ENCODE measurements around the gene C10orf67.
"Not testable (repeated sequence)": the region's sequence is repeated elsewhere in the genome, so short reads cannot be mapped to it uniquely, and the experiment has no call there.

Gene C10orf67

DNA sequence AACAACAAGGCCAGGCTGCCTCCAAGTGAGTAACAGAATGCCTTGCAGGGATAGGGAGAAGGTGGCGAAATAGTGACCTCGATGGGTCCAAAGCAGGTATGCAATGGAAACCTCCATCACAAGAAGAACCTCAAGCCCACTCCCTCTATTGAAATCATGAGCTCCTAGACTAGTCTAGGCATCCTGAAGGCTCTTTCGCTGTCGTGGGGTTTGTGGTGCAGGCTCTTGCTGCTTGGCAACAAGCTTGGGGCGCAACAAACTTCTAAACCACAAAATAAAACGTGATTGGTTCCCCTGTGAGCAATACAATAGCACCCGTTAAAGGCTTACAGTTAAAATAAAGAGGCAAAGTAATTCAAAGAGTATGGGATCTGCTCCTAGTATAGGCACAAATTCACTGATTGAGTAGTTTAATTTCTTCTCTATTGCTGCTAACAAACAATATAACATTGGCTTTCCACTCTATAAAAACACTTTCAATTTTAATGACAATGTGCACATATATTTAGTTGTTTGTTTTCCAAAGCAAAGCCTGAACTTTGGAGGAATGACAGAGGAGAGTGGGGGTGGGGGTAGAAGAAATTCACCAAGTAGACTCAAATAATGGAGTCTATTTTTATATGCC, 64.1 kb downstream of the C10orf67 start:
- no peaks in the 10 kb centered on the region for H3K27me3 ChIP-seq (ENCODE audit: control insufficient read depth in 1 of 2, insufficient read depth in 2 of 2, low read length in 2 of 2)

GRCh38 chr10:23275355-23275754, 69.2 kb downstream of the C10orf67 start:
- H3K4me1 ChIP-seq (ENCODE audit: control insufficient read depth in 1 of 2, insufficient read depth in 2 of 2, low read length in 2 of 2) = no peaks in the 10 kb centered on the region
- no peak overlapping the region for H3K27ac ChIP-seq (ENCODE audit: low read depth, low read length)
- H3K9ac ChIP-seq (ENCODE audit: low read depth in 1 of 2, low read length in 2 of 2) = no peak overlapping the region
- H3K4me3 ChIP-seq (ENCODE audit: low read depth in 1 of 2, low read length in 2 of 2) = no peak overlapping the region
- peaks cover 6 to 10% of the 10 kb centered on the region in 2 donors for H3K9me3 ChIP-seq (ENCODE audit: control insufficient read depth in 1 of 2, low read length in 2 of 2)
- no peaks in the 10 kb centered on the region for H3K36me3 ChIP-seq (ENCODE audit: control insufficient read depth in 1 of 2, insufficient read depth in 2 of 2, low read length in 2 of 2)
- H3K27me3 ChIP-seq (ENCODE audit: control insufficient read depth in 1 of 2, insufficient read depth in 2 of 2, low read length in 2 of 2) = no peaks in the 10 kb centered on the region

More for the DNA sequence above, 64.1 kb downstream of the C10orf67 start:
- Histone ChIP-seq H3K4me1 (ENCODE audit: control insufficient read depth in 1 of 2, insufficient read depth in 2 of 2, low read length in 2 of 2) (no peaks in the 10 kb centered on the region), H3K27ac (ENCODE audit: low read depth, low read length) (no peak overlapping the region), H3K4me3 (ENCODE audit: low read depth in 1 of 2, low read length in 2 of 2) (no peak overlapping the region), H3K36me3 (ENCODE audit: control insufficient read depth in 1 of 2, insufficient read depth in 2 of 2, low read length in 2 of 2) (no peaks in the 10 kb centered on the region), H3K9ac (ENCODE audit: low read depth in 1 of 2, low read length in 2 of 2) (no peak overlapping the region), H3K9me3 (ENCODE audit: control insufficient read depth in 1 of 2, low read length in 2 of 2) (no peaks in the 10 kb centered on the region)

DNA sequence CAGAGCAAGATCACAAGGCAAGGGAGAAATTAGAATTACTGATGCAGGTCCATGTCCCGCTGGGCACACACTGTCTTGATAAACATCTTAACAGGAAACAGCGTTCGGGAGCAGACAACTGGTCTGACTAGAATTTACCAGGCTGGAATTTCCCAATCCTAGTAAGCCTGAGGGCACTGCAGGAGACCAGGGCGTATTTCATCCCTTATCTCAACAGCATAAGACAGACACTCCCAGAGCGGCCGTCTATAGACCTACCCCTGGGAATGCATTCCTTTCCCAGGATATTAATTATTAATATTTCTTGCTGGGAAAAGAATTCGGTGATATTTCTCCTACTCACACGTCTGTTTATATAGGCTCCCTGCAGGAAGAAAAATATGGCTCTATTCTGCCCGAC, 70.4 kb downstream of the C10orf67 start:
- H3K36me3 ChIP-seq (ENCODE audit: control insufficient read depth in 1 of 2, insufficient read depth in 2 of 2, low read length in 2 of 2); H3K4me1 ChIP-seq (ENCODE audit: control insufficient read depth in 1 of 2, insufficient read depth in 2 of 2, low read length in 2 of 2); H3K27ac ChIP-seq (ENCODE audit: low read depth, low read length); H3K27me3 ChIP-seq (ENCODE audit: control insufficient read depth in 1 of 2, insufficient read depth in 2 of 2, low read length in 2 of 2); H3K9ac ChIP-seq (ENCODE audit: low read depth in 1 of 2, low read length in 2 of 2); H3K4me3 ChIP-seq (ENCODE audit: low read depth in 1 of 2, low read length in 2 of 2): not testable (repeated sequence)
- peaks cover 6 to 10% of the 10 kb centered on the region in 2 donors for H3K9me3 ChIP-seq (ENCODE audit: control insufficient read depth in 1 of 2, low read length in 2 of 2)

DNA sequence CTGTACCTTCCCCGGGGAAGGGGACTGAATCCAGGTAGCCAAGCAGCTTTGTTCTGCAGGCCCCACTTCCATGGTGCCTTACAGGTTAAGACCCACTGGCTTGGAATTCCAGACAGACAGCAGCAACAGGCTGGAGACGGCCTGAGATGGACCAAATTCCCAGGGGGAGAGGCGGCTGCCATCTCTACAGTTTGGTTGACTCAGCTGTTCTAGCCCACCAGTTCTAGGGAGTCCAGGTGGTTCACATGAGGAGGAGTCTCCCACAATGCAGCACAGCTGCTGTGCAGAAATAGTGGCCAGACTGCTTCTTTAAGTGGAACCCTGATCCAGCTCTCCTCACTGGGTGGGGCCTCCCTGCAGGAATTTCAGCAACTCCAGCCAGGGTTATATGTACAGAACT, 74.1 kb downstream of the C10orf67 start:
- H3K36me3 ChIP-seq (ENCODE audit: control insufficient read depth in 1 of 2, insufficient read depth in 2 of 2, low read length in 2 of 2) = no peaks in the 10 kb centered on the region
- H3K9me3 ChIP-seq (ENCODE audit: control insufficient read depth in 1 of 2, low read length in 2 of 2) = peaks cover 6 to 10% of the 10 kb centered on the region in 2 donors
- no peak overlapping the region for H3K4me3 ChIP-seq (ENCODE audit: low read depth in 1 of 2, low read length in 2 of 2)
- no peaks in the 10 kb centered on the region for H3K4me1 ChIP-seq (ENCODE audit: control insufficient read depth in 1 of 2, insufficient read depth in 2 of 2, low read length in 2 of 2)
- no peak overlapping the region for H3K27ac ChIP-seq (ENCODE audit: low read depth, low read length)
- no peak overlapping the region for H3K9ac ChIP-seq (ENCODE audit: low read depth in 1 of 2, low read length in 2 of 2)
- no peaks in the 10 kb centered on the region for H3K27me3 ChIP-seq (ENCODE audit: control insufficient read depth in 1 of 2, insufficient read depth in 2 of 2, low read length in 2 of 2)

DNA sequence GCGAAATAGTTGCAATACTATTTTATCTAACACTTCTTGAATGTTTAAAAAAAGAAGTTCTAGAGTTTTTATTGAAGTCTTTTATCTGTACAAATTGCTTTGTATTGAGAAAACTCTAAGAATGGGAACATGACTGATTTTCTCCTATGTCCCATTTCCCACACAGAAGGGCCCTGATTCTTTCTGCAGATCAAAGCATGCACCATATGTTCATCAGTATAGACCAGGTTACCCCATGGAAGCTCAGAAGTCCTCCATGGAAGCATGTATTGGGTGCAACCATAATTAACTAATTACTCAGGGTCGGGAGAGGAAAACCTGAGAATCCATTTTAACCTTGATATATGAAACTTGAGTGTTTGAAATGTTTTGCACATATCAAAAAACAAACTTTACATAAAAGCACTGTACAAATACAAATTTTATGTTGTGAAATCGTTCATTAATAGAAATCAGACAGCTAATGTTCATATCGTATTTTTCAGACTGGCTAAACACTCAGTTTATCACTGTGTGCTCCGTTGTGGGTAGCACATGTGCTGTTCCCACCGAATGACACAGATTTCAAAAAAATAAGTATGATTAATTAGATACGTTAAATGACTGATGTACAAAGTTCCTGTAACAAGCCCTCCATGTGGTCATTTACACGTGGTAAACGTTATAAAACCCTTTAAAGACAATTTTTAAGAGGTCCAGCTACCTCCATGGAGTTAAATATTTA, 81.0 kb downstream of the C10orf67 start:
- Histone ChIP-seq H3K9me3 (ENCODE audit: control insufficient read depth in 1 of 2, low read length in 2 of 2) (no peaks in the 10 kb centered on the region), H3K36me3 (ENCODE audit: control insufficient read depth in 1 of 2, insufficient read depth in 2 of 2, low read length in 2 of 2) (no peaks in the 10 kb centered on the region), H3K27ac (ENCODE audit: low read depth, low read length) (no peak overlapping the region), H3K4me3 (ENCODE audit: low read depth in 1 of 2, low read length in 2 of 2) (no peak overlapping the region), H3K4me1 (ENCODE audit: control insufficient read depth in 1 of 2, insufficient read depth in 2 of 2, low read length in 2 of 2) (no peaks in the 10 kb centered on the region), H3K9ac (ENCODE audit: low read depth in 1 of 2, low read length in 2 of 2) (no peak overlapping the region), H3K27me3 (ENCODE audit: control insufficient read depth in 1 of 2, insufficient read depth in 2 of 2, low read length in 2 of 2) (no peaks in the 10 kb centered on the region)

DNA sequence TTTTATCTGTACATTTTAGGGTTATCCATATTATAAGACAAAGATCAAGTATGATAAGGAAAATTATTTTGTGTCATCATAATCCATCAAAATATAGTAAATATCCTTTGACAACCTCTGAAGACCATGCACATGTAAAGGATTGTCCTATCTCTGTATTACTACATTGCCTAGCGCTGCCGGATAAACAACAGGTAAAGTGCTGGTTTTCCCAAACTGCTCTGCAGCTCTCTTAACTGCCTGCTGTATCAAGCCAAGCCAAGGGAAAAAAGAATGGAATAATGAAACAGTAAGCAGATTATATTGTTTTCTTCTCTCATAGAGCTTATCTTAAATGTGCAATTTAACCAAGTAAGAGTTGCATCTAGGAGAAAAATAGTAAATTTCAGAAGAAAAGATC, 81.7 kb downstream of the C10orf67 start:
- H3K36me3 ChIP-seq (ENCODE audit: control insufficient read depth in 1 of 2, insufficient read depth in 2 of 2, low read length in 2 of 2) = no peaks in the 10 kb centered on the region
- no peak overlapping the region for H3K27ac ChIP-seq (ENCODE audit: low read depth, low read length)
- no peaks in the 10 kb centered on the region for H3K27me3 ChIP-seq (ENCODE audit: control insufficient read depth in 1 of 2, insufficient read depth in 2 of 2, low read length in 2 of 2)
- H3K9me3 ChIP-seq (ENCODE audit: control insufficient read depth in 1 of 2, low read length in 2 of 2) = no peaks in the 10 kb centered on the region
- no peaks in the 10 kb centered on the region for H3K4me1 ChIP-seq (ENCODE audit: control insufficient read depth in 1 of 2, insufficient read depth in 2 of 2, low read length in 2 of 2)
- H3K4me3 ChIP-seq (ENCODE audit: low read depth in 1 of 2, low read length in 2 of 2) = no peak overlapping the region
- no peak overlapping the region for H3K9ac ChIP-seq (ENCODE audit: low read depth in 1 of 2, low read length in 2 of 2)

DNA sequence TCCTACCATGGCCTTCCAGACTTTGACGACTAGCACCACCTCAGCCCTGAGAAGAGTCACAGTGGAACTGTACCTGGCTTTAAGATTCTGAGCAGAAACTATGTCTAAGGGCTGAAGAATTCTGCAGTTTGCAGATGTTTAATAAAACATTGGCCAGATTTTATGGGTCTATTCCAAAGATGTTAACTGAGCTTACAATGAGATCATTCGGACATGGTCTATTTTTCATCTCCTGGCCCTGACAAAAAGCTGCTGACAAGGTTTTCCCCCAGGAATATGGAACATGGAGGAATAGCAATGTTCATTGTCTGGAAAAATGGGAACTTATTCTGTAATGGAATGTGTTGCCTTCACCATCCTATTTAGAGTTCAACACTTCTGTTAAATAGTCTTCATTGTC, 86.1 kb downstream of the C10orf67 start:
- Histone ChIP-seq H3K27ac (ENCODE audit: low read depth, low read length) (no peak overlapping the region), H3K4me1 (ENCODE audit: control insufficient read depth in 1 of 2, insufficient read depth in 2 of 2, low read length in 2 of 2) (no peaks in the 10 kb centered on the region), H3K4me3 (ENCODE audit: low read depth in 1 of 2, low read length in 2 of 2) (no peak overlapping the region), H3K9ac (ENCODE audit: low read depth in 1 of 2, low read length in 2 of 2) (no peak overlapping the region), H3K27me3 (ENCODE audit: control insufficient read depth in 1 of 2, insufficient read depth in 2 of 2, low read length in 2 of 2) (no peaks in the 10 kb centered on the region), H3K36me3 (ENCODE audit: control insufficient read depth in 1 of 2, insufficient read depth in 2 of 2, low read length in 2 of 2) (no peaks in the 10 kb centered on the region), H3K9me3 (ENCODE audit: control insufficient read depth in 1 of 2, low read length in 2 of 2) (no peaks in the 10 kb centered on the region)

DNA sequence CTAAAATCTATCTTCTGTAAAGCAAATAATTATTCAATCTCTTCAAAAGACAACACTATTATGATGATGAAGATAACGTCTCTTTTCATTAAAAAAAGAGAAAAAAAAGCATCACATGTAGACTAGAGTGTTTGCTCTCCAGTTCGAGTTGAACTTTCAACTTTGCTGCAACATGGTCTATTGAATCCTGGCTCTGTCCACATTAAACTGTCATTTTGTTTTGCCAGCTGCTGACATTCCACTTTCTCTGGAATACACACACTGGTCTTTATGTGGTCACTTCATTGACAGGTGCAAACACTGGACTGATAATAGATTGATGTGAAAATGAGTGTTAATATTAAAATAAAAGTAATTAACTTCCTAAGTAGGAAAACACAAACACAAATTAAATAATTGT, 90.8 kb downstream of the C10orf67 start:
- Histone ChIP-seq H3K36me3 (ENCODE audit: control insufficient read depth in 1 of 2, insufficient read depth in 2 of 2, low read length in 2 of 2) (no peaks in the 10 kb centered on the region), H3K4me1 (ENCODE audit: control insufficient read depth in 1 of 2, insufficient read depth in 2 of 2, low read length in 2 of 2) (no peaks in the 10 kb centered on the region), H3K4me3 (ENCODE audit: low read depth in 1 of 2, low read length in 2 of 2) (no peak overlapping the region), H3K9ac (ENCODE audit: low read depth in 1 of 2, low read length in 2 of 2) (no peak overlapping the region), H3K27ac (ENCODE audit: low read depth, low read length) (no peak overlapping the region), H3K27me3 (ENCODE audit: control insufficient read depth in 1 of 2, insufficient read depth in 2 of 2, low read length in 2 of 2) (no peaks in the 10 kb centered on the region), H3K9me3 (ENCODE audit: control insufficient read depth in 1 of 2, low read length in 2 of 2) (no peaks in the 10 kb centered on the region)

DNA sequence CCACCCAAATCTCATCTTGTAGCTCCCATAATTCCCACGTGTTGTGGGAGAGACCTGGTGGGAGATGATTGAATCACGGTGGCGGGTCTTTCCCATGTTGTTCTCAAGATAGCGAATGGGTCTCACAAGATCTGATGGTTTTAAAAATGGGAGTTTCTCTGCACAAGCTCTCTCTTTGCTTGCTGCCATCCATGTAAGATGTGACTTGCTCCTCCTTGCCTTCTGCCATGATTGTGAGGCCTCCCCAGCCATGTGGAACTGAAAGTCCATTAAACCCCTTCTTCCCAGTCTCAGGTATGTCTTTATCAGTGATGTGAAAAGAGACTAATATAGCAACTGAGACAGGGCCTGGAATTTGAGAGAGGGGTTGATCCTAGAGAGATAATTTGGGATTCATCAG, 91.7 kb downstream of the C10orf67 start:
- not testable (repeated sequence) for H3K4me1 ChIP-seq (ENCODE audit: control insufficient read depth in 1 of 2, insufficient read depth in 2 of 2, low read length in 2 of 2); H3K36me3 ChIP-seq (ENCODE audit: control insufficient read depth in 1 of 2, insufficient read depth in 2 of 2, low read length in 2 of 2); H3K4me3 ChIP-seq (ENCODE audit: low read depth in 1 of 2, low read length in 2 of 2); H3K27me3 ChIP-seq (ENCODE audit: control insufficient read depth in 1 of 2, insufficient read depth in 2 of 2, low read length in 2 of 2); H3K9me3 ChIP-seq (ENCODE audit: control insufficient read depth in 1 of 2, low read length in 2 of 2); H3K9ac ChIP-seq (ENCODE audit: low read depth in 1 of 2, low read length in 2 of 2); H3K27ac ChIP-seq (ENCODE audit: low read depth, low read length)

DNA sequence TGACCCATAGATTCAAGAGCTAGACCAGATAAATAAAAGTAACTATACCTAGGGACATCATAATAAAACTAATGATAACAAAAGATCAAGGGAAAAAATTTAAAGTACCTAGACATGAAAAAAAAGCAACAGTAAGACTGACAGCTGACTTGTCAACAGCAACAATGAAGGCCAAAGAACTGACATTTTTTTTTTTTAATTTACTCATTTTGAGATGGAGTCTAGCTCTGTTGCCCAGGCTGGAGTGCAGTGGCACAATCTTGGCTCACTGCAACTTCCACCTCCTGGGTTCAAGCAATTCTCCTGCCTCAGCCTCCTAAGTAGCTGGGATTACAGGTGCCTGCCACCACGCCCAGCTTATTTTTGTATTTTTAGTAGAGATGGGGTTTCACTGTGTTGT, 102.8 kb downstream of the C10orf67 start:
- not testable (repeated sequence) for H3K9me3 ChIP-seq (ENCODE audit: control insufficient read depth in 1 of 2, low read length in 2 of 2); H3K27me3 ChIP-seq (ENCODE audit: control insufficient read depth in 1 of 2, insufficient read depth in 2 of 2, low read length in 2 of 2); H3K9ac ChIP-seq (ENCODE audit: low read depth in 1 of 2, low read length in 2 of 2); H3K27ac ChIP-seq (ENCODE audit: low read depth, low read length); H3K4me3 ChIP-seq (ENCODE audit: low read depth in 1 of 2, low read length in 2 of 2); H3K36me3 ChIP-seq (ENCODE audit: control insufficient read depth in 1 of 2, insufficient read depth in 2 of 2, low read length in 2 of 2); H3K4me1 ChIP-seq (ENCODE audit: control insufficient read depth in 1 of 2, insufficient read depth in 2 of 2, low read length in 2 of 2)

All from duodenal mucosa (tissue), 2 donors.